ENCODE measurements around the gene ASCC2.
"Not testable (repeated sequence)": the region's sequence is repeated elsewhere in the genome, so short reads cannot be mapped to it uniquely, and the experiment has no call there.

Gene ASCC2

DNA sequence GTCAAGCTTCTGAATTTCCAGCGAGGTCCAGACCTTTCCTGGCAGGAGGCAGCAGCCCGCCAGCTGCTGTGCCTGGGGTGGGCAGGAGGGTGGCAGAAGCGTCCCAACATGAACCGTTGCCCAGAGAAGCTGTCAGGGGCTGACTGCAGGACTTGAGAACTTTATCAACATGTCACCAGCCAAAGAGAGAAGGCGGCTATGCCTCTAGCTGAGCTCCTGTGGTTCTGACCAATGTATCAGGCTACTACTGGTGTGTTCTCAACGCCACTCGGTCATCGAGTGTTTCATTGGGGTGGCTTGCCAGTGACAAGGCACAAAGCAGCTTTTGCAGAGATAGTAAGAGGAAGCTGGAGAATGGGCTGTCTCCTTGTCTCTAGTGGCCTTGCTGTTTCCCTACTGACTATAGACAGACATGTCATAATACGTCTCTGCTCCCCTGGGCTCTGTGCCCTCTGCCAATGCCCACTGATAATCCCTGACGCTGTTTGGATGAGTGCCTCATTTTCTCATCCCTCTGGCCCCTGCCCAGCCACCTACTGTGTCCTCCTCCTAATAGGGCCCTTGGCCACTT is 17.6 kb upstream of the ASCC2 start:
- no peak for DNase-seq

DNA sequence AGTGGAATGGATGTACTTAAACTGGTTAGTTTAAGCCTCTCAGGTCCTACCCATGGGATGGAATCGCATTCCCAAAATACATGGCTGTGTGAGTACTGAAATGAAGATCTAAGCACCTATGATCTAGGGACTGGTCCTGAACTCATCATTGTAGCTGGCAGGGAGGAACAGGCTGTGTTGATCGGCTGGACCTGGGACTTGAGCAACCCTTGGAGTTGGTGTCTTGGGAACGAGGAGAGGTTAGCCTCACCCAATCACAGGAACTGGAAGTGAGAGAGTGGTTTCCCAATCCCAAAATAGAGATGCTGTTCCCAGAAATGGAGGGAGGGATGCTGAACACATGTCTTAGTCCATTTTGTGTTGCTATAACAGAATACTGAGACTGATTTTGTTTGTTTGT is 16.4 kb upstream of the ASCC2 start:
- no peak for DNase-seq

DNA sequence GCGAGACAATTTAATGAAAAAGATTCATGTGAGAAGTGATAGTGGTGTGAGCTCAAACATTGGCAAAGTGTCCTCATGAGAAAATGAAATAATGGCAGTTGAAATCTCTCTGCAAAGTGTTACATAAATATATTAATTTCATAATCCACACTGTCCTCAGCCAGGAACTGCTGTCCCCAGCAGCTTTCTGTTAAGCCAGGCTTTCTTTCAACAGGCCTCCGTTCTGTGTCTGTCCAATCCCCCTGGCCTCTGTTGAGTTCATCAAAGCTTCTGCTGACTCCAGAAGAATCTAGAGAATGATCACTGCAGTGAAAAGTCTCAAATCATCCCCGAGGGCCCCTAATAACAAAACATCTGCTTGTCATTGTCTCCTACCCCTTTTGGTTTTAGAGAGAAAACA is 10.0 kb upstream of the ASCC2 start:
- no peak for DNase-seq

DNA sequence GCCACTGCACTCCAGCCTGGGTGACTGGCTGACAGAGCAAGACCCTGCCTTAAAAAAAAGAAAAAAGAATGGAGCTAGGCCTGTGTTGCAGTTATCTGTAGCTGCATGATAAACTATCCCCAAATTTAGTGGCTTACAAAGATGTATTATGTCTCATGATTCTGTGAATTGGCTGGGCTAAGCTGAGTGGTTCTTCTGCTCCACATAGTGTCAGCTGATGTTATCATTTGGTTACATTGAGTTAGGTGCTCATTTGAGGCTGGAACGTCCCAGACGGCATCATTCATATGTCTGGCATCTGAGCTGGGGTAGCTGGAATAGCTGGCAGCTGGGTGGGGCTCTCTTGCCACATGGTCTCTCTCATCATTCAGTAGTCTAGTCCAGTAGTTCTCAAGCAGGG is 8.2 kb upstream of the ASCC2 start:
- no peak for DNase-seq

DNA sequence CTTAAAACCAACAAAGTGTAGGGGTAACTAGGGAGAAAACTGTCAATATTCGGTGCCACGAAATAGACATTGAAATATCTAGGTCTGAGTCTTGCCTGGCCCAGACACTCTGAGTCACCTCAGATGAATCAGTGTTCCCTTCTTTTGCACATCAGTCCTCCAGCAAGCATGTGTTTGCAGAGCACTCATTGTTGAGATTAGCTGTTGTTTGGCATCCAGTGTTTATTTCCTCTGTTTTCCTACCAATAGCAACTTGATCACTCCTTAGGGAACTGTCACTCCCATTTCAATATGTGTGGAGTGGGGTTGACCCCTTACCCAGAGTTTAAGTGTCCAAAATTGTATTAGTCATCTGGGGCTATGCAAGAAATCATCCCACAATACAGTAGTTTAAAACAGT is 4.7 kb upstream of the ASCC2 start:
- no peak for DNase-seq

DNA sequence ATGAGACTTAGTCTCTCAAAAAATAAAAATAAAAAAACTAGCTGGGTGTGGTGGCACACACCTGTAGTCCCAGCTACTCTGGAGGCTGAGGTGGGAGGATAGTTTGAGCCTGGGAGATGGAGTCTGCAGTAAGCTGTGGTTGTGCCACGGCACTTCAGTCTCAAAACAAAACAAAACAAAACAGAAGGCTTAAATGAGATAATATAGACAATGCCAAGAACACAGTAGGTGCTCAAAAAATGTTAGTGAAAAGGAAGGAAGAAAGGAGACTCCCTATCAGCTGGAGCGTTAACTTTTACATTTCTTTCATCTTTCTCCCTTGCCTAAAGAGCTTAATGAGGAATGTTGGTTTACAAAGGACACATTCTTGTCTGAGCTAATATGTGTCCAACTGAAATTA is 4.1 kb upstream of the ASCC2 start:
- no peak for DNase-seq

DNA sequence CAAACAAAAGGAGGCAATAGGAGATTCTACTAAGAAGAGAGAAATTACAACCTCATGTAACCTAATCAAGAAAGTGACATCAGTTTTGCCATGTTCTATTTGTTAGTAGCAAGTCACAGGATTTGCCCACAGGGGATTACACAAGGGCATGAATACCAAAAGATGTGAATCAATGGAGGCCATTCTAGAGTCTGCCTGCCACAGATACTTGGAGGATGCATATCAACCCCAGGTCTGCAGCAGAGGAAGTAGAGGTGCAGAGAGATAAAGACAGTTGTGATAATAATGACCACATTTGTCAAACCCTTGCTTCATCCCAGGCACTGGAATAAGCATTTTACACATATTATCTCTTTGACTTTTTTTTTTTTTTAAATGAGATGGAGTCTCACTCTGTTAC is 2.4 kb upstream of the ASCC2 start:
- DNase-seq = no peak

DNA sequence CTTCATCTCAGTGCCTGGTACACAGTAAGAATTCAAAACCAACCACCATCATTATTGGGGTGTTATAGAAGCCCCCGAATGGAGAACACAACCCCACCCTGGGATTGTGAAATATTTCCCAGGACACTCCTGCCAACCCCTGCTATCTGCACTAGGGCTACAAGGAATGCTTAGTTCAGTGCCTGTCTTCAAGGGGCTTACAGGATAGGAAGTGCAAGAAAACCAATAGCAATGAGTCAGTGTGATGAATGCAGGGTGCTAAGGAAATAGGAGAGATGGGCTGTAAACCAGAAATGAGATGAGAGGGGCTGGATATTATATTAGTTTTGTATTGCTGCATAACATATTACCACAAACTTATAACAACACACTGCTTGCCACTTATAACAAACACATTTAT is 965 bp upstream of the ASCC2 start:
- no peak for DNase-seq

DNA sequence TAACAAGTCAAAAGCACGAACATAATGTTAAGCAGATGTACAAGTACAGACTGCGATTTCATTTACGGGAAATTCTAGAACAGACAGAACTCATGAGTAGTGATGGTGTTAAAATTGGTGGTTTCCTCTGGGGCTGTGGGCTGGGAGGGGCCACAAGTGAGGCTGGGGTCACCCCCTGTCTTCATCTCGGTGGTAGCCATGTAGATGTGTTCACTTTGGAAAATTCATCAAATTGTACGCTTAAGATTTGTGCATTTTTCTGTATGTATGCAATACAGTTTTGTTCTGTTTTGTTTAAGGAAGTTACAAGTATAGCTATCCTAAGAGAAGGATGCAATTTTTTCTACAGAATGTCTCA is 504 bp upstream of the ASCC2 start:
- no peak for DNase-seq

DNA sequence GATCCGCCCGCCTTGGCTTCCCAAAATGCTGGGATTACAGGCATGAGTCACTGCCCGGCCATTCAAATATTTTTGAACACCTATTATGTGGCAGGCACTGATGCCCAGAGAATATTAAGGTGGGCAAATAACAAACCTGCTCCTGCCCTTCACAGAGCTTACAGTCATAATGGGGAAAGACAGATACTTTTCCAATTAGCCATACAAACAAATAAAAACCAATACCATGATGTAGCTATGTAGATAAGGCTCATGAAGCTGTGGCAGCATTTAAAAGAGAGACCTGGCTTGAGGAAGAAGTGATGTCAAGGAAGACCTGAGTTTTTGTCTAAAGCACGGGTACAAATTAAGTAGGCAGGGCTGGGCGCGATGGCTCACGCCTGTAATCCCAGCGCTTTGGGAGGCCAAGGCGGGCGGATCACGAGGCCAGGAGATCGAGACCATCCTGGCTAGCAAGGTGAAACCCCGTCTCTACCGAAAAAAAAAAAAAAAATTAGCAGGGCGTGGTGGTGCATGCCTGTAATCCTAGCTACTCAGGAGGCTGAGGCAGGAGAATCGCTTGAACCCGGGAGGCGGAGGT is 1.2 kb downstream of the ASCC2 start:
- not testable (repeated sequence) for DNase-seq

DNA sequence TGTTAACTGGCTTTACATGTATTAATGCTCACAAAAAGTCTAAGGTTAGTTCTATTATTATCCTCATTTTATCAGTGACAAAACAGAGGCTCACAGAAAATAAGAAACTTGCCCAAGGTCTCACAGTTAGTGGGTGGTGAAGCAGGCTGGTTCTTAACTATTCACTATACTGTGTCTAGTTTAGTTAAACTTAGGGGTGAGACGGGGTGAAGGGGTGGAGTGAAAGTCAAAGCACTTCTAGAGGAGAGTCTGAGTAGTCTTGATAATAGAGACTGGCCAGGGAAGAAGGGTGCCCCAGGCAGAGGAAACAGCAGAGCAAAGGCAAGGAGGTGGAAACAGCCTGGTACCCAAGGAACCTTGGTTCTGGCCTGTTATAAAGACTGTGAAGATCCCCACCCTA is 4.0 kb downstream of the ASCC2 start:
- no peak for DNase-seq

DNA sequence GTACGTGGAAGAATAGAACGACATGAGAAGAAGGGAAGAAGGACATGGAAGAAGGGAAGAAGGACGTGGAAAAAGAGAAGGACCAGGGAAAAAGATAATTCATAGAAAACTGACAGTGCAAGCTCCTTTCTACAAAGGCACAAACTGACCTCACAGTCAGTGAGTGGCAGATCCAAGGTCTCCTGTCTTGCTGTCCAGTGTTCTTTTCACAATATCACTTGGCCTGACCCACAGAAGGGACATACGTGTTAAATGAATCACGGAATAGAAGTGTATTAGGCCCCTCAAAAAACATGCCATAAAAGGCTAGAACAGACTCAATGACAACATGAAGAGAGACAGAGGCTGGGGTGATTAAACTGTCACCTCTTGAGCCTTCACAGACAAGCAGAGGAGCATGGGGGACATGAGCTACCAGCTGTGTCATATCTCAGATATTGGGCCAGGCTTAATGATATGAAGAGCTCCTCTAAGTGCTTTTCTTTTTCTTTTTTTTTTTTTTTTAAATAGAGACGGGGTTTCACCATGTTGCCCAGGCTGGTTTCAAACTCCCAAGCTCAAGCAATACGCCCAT is 4.6 kb downstream of the ASCC2 start:
- DNase-seq = no peak

DNA sequence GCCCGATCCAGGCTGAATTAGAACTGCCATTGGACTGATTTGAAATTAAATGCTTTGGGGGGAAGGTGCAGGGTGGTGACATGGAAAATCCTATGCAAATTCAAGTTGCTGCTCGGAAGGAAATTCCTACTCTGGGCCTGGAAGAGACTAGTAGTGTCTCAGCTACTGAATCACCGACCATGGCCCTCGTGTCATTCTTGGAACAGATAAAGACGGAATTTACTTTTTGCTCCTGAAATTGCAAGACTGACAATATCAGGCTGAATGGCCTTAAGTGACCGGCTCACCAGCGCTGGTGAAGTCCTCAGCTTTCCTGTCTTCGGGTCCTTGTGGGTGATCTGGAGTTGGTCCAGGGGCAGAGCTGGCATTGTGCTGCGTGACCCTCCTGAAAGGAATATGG is 6.1 kb downstream of the ASCC2 start:
- DNase-seq = no peak

DNA sequence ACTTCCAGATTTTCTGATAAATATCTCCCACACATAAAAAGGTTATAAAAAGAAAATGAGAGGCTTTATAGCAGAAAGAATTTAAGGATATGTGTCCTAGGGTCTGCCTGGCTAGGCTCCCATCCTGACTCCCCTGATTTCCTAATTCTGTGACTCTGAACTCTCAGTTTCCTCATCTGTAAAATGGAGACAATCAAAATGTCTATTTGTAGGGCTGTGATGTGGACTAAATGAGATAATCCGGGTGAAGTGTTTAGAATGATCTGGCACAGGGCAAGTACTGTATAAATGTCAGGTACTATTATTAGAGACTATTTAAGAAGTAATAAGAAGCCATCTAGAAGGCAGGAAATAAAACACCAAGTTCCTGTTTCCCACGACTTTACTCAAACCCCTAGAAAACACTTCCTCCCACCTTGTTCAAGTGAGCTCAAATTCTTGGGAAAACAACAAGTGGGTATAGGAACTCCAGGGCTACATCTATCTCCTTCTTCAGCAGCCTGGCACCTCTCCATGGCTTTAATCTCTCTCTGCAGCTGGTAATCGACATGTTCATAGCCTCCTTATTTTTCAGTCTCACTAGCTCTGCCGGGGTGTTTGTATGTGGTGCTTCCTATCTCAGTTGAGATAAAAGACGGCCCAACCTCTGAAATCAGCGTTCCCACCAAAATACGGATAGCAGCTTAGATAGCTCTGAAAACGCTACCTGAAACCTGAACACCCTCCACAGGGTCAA is 6.7 kb downstream of the ASCC2 start:
- DNase-seq = no peak

DNA sequence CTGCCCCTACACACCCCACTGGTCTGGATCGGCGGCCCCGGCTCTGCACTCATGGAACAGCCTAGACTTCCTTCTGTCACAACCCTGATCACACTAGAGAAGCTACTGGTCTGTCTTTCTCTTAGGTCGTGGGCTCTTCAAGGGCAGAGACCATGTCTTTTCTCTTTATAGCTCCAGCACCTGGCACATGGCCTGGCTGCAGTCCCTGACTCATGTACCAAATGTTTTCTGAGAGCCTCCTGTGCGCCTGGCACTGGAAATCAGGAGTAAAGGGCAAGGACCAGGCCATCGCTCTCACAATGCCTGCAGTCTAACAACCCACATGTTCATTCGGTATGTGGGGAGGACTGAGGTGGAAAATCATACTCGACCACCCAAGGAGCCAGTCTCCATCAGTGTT is 7.5 kb downstream of the ASCC2 start:
- no peak for DNase-seq

DNA sequence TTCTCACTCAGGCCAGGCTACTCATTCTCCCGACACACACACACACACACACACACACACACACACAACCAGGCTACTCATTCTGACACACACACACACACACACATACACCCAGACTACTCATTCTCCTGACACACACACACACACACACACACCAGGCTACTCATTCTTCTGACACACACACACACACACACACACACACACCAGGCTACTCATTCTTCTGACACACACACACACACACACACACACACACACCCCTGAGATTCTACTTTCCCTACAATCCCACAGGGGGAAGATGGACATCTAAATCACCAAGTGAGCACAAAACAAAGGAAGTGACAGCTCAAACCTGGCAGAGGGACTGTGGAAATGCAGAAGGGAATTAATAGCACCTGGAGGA is 10.3 kb downstream of the ASCC2 start:
- DNase-seq = not testable (repeated sequence)

DNA sequence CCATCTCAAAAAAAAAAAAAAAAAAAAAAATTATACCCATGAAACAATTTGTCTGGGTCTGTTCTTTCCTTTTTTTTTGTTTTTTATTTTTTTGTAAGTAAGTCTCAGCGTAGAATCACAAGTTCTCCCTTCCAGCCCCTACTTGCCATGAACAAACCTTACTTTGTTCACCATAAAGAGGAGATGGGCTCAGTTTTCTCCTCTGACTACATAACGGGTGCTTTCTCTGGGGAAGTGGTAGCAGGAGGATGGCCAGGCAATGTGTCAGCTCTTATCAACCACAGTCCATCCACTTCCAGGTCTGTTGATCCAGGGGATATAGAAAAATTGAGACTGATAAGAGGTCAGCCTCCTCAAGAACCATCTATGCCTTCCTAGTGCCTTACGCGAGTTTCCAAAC is 11.0 kb downstream of the ASCC2 start:
- DNase-seq = no peak

DNA sequence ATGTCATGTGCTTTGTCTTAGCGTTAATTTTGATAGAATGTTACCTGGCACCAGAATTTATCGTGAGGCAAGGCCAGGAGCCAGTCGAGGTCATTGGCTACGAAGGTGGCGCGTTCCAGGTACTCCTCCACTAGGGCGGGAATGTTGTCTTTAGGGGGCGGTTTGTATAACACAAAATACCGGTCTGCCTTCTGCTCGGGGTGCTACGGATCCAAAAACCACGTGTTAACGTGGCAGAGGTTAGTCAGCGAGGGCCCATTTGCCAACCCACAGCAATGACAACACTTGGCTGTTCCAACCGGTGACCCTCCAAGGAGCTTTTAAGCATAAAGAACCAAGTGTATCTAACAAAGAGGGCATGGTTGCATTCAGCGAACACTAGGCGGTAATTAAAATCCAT is 12.5 kb downstream of the ASCC2 start:
- DNase-seq = no peak

DNA sequence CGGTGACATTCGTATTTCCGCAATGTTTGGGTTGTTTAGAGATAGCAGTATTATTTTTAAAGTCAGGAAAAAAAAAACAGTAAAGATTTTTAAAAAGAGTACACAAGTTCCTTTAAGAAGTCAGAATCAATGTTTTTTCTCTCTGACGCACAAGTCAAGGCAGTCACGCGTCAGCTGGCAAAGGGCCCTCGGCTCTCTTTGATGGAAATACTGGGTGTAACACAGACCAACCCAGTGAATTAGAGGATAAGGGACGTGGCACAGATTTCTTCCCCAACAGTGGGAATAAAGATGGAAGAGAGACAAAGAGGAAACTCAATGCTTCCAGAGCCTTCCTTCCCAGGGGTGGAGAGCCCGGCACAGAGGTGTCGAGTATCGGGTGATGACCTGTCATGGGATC is 13.4 kb downstream of the ASCC2 start:
- DNase-seq = no peak

DNA sequence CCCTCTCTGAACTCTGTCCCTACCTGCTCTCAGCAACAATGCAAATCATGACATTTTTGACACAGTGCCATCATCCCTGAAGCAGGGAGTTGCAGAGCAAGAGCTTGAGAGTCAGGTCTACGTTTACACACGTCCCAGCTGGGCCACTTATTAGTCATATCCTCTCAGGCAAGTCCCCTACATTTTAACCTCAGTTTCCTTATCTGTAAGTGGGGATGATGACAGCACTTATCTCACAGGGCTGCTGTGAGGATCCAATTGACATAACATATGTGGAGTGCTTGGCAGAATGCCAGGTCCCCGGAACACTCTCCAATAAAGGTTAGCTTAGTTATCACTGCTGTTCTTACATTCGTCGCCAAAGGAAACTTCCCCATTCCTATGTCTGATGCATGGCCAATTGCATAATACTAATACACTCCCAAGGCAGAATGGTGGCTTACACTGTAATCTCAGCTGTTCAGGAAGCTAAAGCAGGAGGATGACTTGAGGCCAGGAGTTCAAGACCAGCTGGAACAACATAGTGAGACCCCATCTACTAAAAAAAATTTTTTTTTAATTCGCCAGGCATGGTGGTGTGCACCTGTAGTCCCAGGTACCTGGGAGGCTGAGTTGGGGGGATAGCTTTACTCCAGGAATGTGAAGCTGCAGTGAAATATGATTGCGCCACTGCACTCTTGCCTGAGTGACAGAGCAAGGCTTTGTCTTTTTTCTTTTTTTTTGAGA is 16.6 kb downstream of the ASCC2 start:
- DNase-seq = no peak

DNA sequence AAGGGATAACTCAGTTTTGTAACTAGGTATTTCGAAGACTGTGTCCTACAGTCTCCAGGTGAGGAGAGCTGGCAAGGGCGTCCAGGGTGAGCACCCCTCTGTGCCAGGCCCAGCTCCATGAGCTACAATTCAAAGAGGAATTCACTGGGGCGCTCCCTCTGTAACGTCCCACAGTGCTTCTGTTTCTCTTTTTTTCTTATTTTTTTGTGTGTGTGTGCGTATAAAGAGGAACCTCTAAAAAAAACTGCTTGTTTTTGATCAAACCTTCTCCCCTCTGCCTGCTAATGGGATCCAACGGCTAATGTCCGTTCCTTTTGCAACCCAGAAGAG is 17.1 kb downstream of the ASCC2 start:
- no peak for DNase-seq

DNA sequence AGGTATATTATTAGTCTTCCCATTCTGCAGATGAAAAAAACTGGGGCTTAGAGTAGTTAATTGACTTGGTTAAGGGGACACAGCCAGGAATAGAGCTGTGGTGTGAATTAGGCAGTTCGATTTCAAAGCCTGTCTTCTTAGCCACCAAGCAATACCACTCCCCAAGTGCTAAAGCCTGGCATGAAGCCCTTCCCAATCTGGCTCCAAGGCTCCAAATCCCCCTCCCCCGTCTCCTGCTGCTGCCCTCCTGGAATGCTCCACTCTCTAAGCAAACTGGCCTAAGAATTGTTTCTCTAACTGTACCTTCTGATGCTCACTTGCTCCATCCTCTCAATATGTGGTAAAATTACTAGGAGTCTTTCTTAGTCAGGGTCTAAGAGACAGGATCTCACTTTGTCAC is 18.6 kb downstream of the ASCC2 start:
- DNase-seq = no peak

DNA sequence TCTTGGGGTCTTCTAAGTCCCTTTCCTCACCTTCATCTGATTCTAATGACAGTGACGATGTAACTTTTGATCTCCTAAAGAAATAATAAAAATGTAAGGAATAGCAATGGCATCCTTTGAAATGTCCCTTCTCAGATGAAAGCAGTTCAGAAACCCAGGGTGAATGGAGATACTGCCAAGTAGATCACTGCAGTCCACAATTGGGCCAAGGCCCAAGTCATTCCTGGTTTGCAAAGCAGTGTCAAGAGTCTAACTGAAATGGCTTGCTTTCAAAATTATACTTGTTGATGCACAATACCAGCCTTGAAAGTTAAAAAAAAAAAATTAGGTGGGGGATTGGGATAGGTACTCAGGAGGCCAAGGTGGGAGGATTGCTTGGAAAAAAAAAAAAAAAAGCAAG is 20.4 kb downstream of the ASCC2 start:
- no peak for DNase-seq

DNA sequence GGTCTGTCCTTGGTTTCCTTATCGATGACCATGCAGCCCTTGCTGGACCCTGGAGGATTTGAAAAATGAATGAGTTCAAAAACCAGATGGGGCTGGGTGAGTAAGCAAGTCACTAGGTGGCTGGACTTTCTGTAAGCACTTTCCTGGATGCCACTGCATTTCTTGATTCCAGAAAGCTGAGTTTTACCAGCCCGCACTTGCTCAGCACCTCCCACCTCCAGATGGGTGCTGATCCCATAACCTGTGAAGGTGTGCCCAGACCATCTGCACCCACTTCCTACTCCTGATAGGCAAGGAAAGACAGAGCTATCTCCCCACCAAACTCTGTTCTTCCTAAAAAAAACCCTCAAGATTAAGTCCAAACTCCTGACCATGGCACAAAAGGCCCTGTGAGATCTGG is 21.1 kb downstream of the ASCC2 start:
- no peak for DNase-seq
